Aorta (tissue), 5 donors: ENCODE measurements around the gene NISCH. TPM values are rescaled to one million over a fixed set of nuclear protein-coding genes. Genes with fewer than 3 reads are reported as not detected.

Experiments
- ATAC-seq: fragments of 200-7000 bp; cut with Tn5 transposase; one replicate; pipeline ENCODE4 v1.9.1; 2022; ENCODE audit warnings: moderate library complexity; ENCODE audit not compliant: low FRiP score
- DNase-seq, 2 donors: peaks; one replicate each; pipeline ENCODE4 v3.0.0-alpha.2; 2020
- H3K27ac ChIP-seq, 2 donors: one replicate each; pipeline ENCODE4 v1.5.1; 2013; ENCODE audit warnings: low read length in 2 of 2, mild to moderate bottlenecking in 2 of 2, moderate library complexity in 2 of 2, control low read depth in 1 of 2, inconsistent platforms in 1 of 2, low read depth in 1 of 2
- H3K27me3 ChIP-seq, 2 donors: one replicate each; pipeline ENCODE4 v1.6.1; 2013; ENCODE audit warnings: control low read depth in 1 of 2, low read length in 1 of 2, mild to moderate bottlenecking in 1 of 2, moderate library complexity in 1 of 2; ENCODE audit not compliant: insufficient read depth in 2 of 2, control insufficient read depth in 1 of 2
- H3K36me3 ChIP-seq, 2 donors: one replicate each; pipeline ENCODE4 v1.6.1; 2013; ENCODE audit warnings: control low read depth in 1 of 2, low read length in 1 of 2, mild to moderate bottlenecking in 1 of 2; ENCODE audit not compliant: insufficient read depth in 2 of 2, control insufficient read depth in 1 of 2
- H3K4me1 ChIP-seq, 2 donors: one replicate each; pipeline ENCODE4 v1.6.1; 2013; ENCODE audit warnings: low read length in 2 of 2, control low read depth in 1 of 2, mild to moderate bottlenecking in 1 of 2, moderate library complexity in 1 of 2; ENCODE audit not compliant: insufficient read depth in 2 of 2, control insufficient read depth in 1 of 2
- H3K4me3 ChIP-seq, 2 donors: one replicate each; pipeline ENCODE4 v1.5.1; 2013; ENCODE audit warnings: low read length in 2 of 2, control low read depth in 1 of 2, mild to moderate bottlenecking in 1 of 2
- H3K9me3 ChIP-seq: one replicate; pipeline ENCODE4 v1.6.1; 2013; ENCODE audit warnings: mild to moderate bottlenecking, low read length; ENCODE audit not compliant: control insufficient read depth
- WGBS, 2 donors: extraction: QIAGEN DNeasy Blood & Tissue Kit; methylation state at CpG; one replicate each; pipeline ENCODE4 v1.1.7; 2013; 5-methylcytosine and 5-hydroxymethylcytosine counted together
- intact Hi-C, 2 donors: fragments of 100-400 bp; cut with DNase I; formaldehyde crosslinking; loops; one replicate each; pipeline versions ENCODE4 v1.14.2 to v1.15.0; 2022
- polyA plus RNA-seq, 2 donors: library from polyadenylated mRNA; stranded (reverse); fragments of 200-250 nt; gene quantifications; one replicate each; pipeline ENCODE4 v1.2.3, GENCODE V29; 2013
- total RNA-seq, 2 donors: library from RNA; stranded (reverse); fragmentation: NEBNext Ultra II Directional; extraction: Animal tissue kit (Norgen Biotek cat#: 25700); gene quantifications; one replicate each; pipeline ENCODE4 v1.2.1, GENCODE V29; 2021
- donor health status: healthy with polysubstance abuse.
- donor health status: Bipolar disorder and iron deficiency.
- donor health status: DM: no; HTN: no; CAD: no.
- donor health status: DM: no; HTN: no; CAD: no.
- donor health status: DM: yes; HTN: yes; CAD: no.

The NISCH gene
- total and polyA plus RNA-seq, 4 donors: 13.3 to 157 (median 101) TPM

- no peak for DNase-seq
- H3K27me3 ChIP-seq: no peaks in the 10 kb centered on the region
- no peak overlapping the region for H3K27ac ChIP-seq
- intact Hi-C loops: loop anchor here in 1 of 2 donors (10.0 kb wide), 1 partner anchor 167 kb away; the partner anchor contains the start of gene GLYCTK
- 84 to 85% methylated on average over 24 of the region's 24 CpGs for WGBS, 2 donors
- H3K36me3 ChIP-seq: no peaks in the 10 kb centered on the region
- ATAC-seq: no peak
- H3K9me3 ChIP-seq: no peaks in the 10 kb centered on the region
- H3K4me3 ChIP-seq: no peak overlapping the region
- H3K4me1 ChIP-seq: no peaks in the 10 kb centered on the region
Observed at GRCh38 chr3:52451237-52452083, 3.9 kb upstream of the NISCH start.

GRCh38 chr3:52452126-52452525 lies 3.3 kb upstream of the NISCH start:
- Histone ChIP-seq H3K9me3 (no peaks in the 10 kb centered on the region), H3K27me3 (no peaks in the 10 kb centered on the region), H3K4me1 (no peaks in the 10 kb centered on the region), H3K27ac (no peak overlapping the region), H3K36me3 (no peaks in the 10 kb centered on the region), H3K4me3 (no peak overlapping the region)
- intact Hi-C loops: loop anchor here in 1 of 2 donors (10.0 kb wide), 1 partner anchor 167 kb away; the partner anchor contains the start of gene GLYCTK
- ATAC-seq: no peak
- DNase-seq: no peak
- 88 to 92% methylated on average over 6 of the region's 6 CpGs for WGBS, 2 donors

GRCh38 chr3:52452570-52453221 lies 2.7 kb upstream of the NISCH start:
- Histone ChIP-seq H3K4me3 (no peak overlapping the region), H3K27ac (no peak overlapping the region), H3K27me3 (no peaks in the 10 kb centered on the region), H3K36me3 (no peaks in the 10 kb centered on the region), H3K4me1 (no peaks in the 10 kb centered on the region), H3K9me3 (no peaks in the 10 kb centered on the region)
- DNase-seq (no peak), ATAC-seq (no peak)
- intact Hi-C loops: loop anchor here in 1 of 2 donors (10.0 kb wide), 1 partner anchor 168 kb away; the partner anchor contains the start of gene GLYCTK
- 70 to 76% methylated on average over 11 of the region's 11 CpGs for WGBS, 2 donors

- Histone ChIP-seq H3K4me3 (no peak within 1 kb of the TSS), H3K27me3 (no peaks in the 10 kb centered on the region), H3K4me1 (no peaks in the 10 kb centered on the region), H3K36me3 (no peaks in the 10 kb centered on the region), H3K9me3 (no peaks in the 10 kb centered on the region), H3K27ac (peak within 1 kb of the TSS in 1 of 2 donors; percentile 87)
- intact Hi-C loops: loop anchor here in 1 of 2 donors (10.0 kb wide), 1 partner anchor 169 kb away; the partner anchor contains the start of gene GLYCTK
- DNase-seq: peak in 1 of 2 donors; percentile 75
- ATAC-seq: no peak
- WGBS, 2 donors: 68 to 69% methylated on average over 16 of the region's 16 CpGs
Observed at GRCh38 chr3:52453496-52454249, 1.7 kb upstream of the NISCH start, which contains the start of gene TNNC1. TNNC1 (minus strand) TSS chr3:52454041; CDS start chr3:52454015, 26 bp downstream.

GRCh38 chr3:52454250-52454937 lies 1.0 kb upstream of the NISCH start:
- no peaks in the 10 kb centered on the region for H3K27me3 ChIP-seq
- WGBS, 2 donors: 50 to 51% methylated on average over 8 of the region's 8 CpGs
- H3K36me3 ChIP-seq: peaks cover 0 to 2% of the 10 kb centered on the region in 2 donors
- peak overlapping the region in 1 of 2 donors; percentile 87 for H3K27ac ChIP-seq
- ATAC-seq (no peak), DNase-seq (no peak)
- no peak overlapping the region for H3K4me3 ChIP-seq
- H3K9me3 ChIP-seq: no peaks in the 10 kb centered on the region
- no peaks in the 10 kb centered on the region for H3K4me1 ChIP-seq
- intact Hi-C loops: loop anchor here in 1 of 2 donors (10.0 kb wide), 1 partner anchor 170 kb away; the partner anchor contains the start of gene GLYCTK

GRCh38 chr3:52454938-52455282 lies 494 bp upstream of the NISCH start:
- H3K36me3 ChIP-seq: peaks cover 0 to 2% of the 10 kb centered on the region in 2 donors
- intact Hi-C loops: loop anchor here in 1 of 2 donors (5.0 to 10.0 kb wide), 2 partner anchors 82 to 170 kb away; partner anchors contain the start of genes GLYCTK and UQCC5
- 29 to 38% methylated on average over 11 of the region's 11 CpGs for WGBS, 2 donors
- no peaks in the 10 kb centered on the region for H3K4me1 ChIP-seq
- DNase-seq (no peak), ATAC-seq (no peak)
- no peaks in the 10 kb centered on the region for H3K9me3 ChIP-seq
- peak overlapping the region; percentile 14 to 87 for H3K27ac ChIP-seq
- H3K4me3 ChIP-seq: peak overlapping the region; percentile 67 to 86
- no peaks in the 10 kb centered on the region for H3K27me3 ChIP-seq

- H3K27me3 ChIP-seq: no peaks in the 10 kb centered on the region
- peaks cover 0 to 4% of the 10 kb centered on the region in 2 donors for H3K36me3 ChIP-seq
- no peaks in the 10 kb centered on the region for H3K9me3 ChIP-seq
- WGBS, 2 donors: 2 to 3% methylated on average over 13 of the region's 13 CpGs
- no peak for DNase-seq
- peak overlapping the region in 1 of 2 donors; percentile 65 for H3K27ac ChIP-seq
- ATAC-seq: peak; percentile 61
- H3K4me3 ChIP-seq: peak overlapping the region; percentile 67 to 86
- no peaks in the 10 kb centered on the region for H3K4me1 ChIP-seq
- intact Hi-C loops: loop anchor here in 1 of 2 donors (5.0 to 10.0 kb wide), 2 partner anchors 81 to 171 kb away; partner anchors contain the start of genes GLYCTK and UQCC5
Observed at GRCh38 chr3:52456169-52456799, 880 bp downstream of the NISCH start.
